GM12878 (cell line): ENCODE data around the gene NOS1AP. TPM values are rescaled to one million over a fixed set of nuclear protein-coding genes. Genes with fewer than 3 reads are reported as not detected.

Source experiments
- ATAC-seq: fragments of 200-7000 bp; cut with Tn5 transposase; 3 replicates; pipeline ENCODE4 v1.9.1; 2020; ENCODE audit warnings: mild to moderate bottlenecking, moderate library complexity
- BruUV-seq: library from RNA; stranded (reverse); fragments of 400-500 nt; replicated peaks from 2 replicates; lab custom pipeline; 2021; lab: Mats Ljungman, UMichigan
- CTCF ChIA-PET: fragments of 300-600 bp; sonication (Branson Sonifier 250); formaldehyde crosslinking; extraction: SDS; loops from one replicate; lab custom pipeline; 2021; ENCODE audit warnings: inconsistent platforms; lab: Yijun Ruan, JAX
- POLR2A ChIA-PET: fragments of 350-600 bp; formaldehyde crosslinking; extraction: SDS; loops from one replicate; lab custom pipeline; 2021; ENCODE audit warnings: inconsistent platforms; lab: Charles Lee
- RAD21 ChIA-PET: fragments of 300-600 bp; sonication (Branson Sonifier 250); formaldehyde crosslinking; loops from one replicate; lab custom pipeline; 2023; ENCODE audit warnings: antibody characterized with exemption; ENCODE audit not compliant: unreplicated experiment; lab: Charles Lee
- SMC1A ChIA-PET: fragments of 300-600 bp; sonication (Branson Sonifier 250); formaldehyde crosslinking; loops from one replicate; lab custom pipeline; 2023; ENCODE audit not compliant: unreplicated experiment, uncharacterized antibody; lab: Charles Lee
- DNase-seq: peaks from one replicate; pipeline ENCODE4 v3.0.0-alpha.2; 2011; ENCODE audit warnings: low read depth, low spot score
- FAIRE-seq: peaks from 3 replicates; lab custom pipeline; 2011; peaks lifted over from hg19 to GRCh38; lab: Jason Lieb, UNC
- H2AFZ ChIP-seq: 2 replicates; pipeline ENCODE4 v1.6.0; 2011; ENCODE audit warnings: low read depth, low read length, control low read depth; ENCODE audit not compliant: control insufficient read depth
- H3K27ac ChIP-seq: 2 replicates; pipeline ENCODE4 v1.5.1; 2011; ENCODE audit warnings: control low read depth; ENCODE audit not compliant: control insufficient read depth, insufficient read depth
- H3K27me3 ChIP-seq, 2 experiments: replicated peaks in 1 of 2; 2 replicates each; pipeline versions ENCODE4 v1.6.0 to v1.6.1; 2011; ENCODE audit warnings: low read length in 1 of 2; ENCODE audit not compliant: control insufficient read depth in 2 of 2, insufficient read depth in 2 of 2
- H3K36me3 ChIP-seq, 2 experiments: 2 replicates each; pipeline ENCODE4 v1.5.1; 2011; ENCODE audit warnings: low read length in 1 of 2; ENCODE audit not compliant: control insufficient read depth in 2 of 2, insufficient read depth in 2 of 2
- H3K4me1 ChIP-seq: 2 replicates; pipeline ENCODE4 v1.6.1; 2011; ENCODE audit warnings: mild to moderate bottlenecking, low read length, moderate library complexity, mixed read lengths; ENCODE audit not compliant: control insufficient read depth, insufficient read depth
- H3K4me2 ChIP-seq: 2 replicates; pipeline ENCODE4 v1.6.0; 2011; ENCODE audit warnings: control low read depth; ENCODE audit not compliant: control insufficient read depth, insufficient read depth
- H3K4me3 ChIP-seq: fragments of 200-600 bp; sonication (generic); 2 replicates; pipeline ENCODE4 v1.5.1; 2016
- H3K79me2 ChIP-seq: 2 replicates; pipeline ENCODE4 v1.6.0; 2011; ENCODE audit warnings: low read length; ENCODE audit not compliant: control insufficient read depth, insufficient read depth
- H3K9ac ChIP-seq: 2 replicates; pipeline ENCODE4 v1.8.0; 2011; ENCODE audit warnings: low read length, control low read depth, mixed read lengths; ENCODE audit not compliant: control insufficient read depth, insufficient read depth
- H3K9me3 ChIP-seq: replicated peaks from 3 replicates; pipeline ENCODE4 v1.5.1; 2011; ENCODE audit warnings: mild to moderate bottlenecking, low read length; ENCODE audit not compliant: control insufficient read depth, insufficient read depth
- H4K20me1 ChIP-seq: 2 replicates; pipeline ENCODE4 v1.6.0; 2011; ENCODE audit not compliant: control insufficient read depth, insufficient read depth
- EZH2 ChIP-seq: IDR thresholded peaks from 2 replicates; pipeline ENCODE4 v1.6.1; 2012; ENCODE audit warnings: low read depth, mild to moderate bottlenecking, control low read depth, inconsistent platforms, low read length, borderline replicate concordance; ENCODE audit not compliant: control insufficient read depth
- FOS ChIP-seq: IDR thresholded peaks from 3 replicates; pipeline ENCODE4 v1.6.1; 2011; ENCODE audit warnings: borderline replicate concordance; ENCODE audit not compliant: insufficient read length; ENCODE audit errors: extremely low read depth
- JUNB ChIP-seq: IDR thresholded peaks from 2 replicates; pipeline ENCODE4 v1.6.1; 2016; ENCODE audit warnings: antibody characterized with exemption, mild to moderate bottlenecking
- KAT2A ChIP-seq: conservative IDR thresholded peaks from 2 replicates; pipeline ENCODE4 v1.6.1; 2011; ENCODE audit warnings: low read depth, low read length; ENCODE audit not compliant: control insufficient read depth
- LARP7 ChIP-seq: fragments of 450-650 bp; IDR thresholded peaks from 2 replicates; pipeline ENCODE4 v1.6.1; 2017; ENCODE audit warnings: mild to moderate bottlenecking
- MTA3 ChIP-seq: IDR thresholded peaks from 2 replicates; pipeline ENCODE4 v1.6.1; 2012; ENCODE audit warnings: low read length, inconsistent platforms, borderline replicate concordance
- SPI1 ChIP-seq: IDR thresholded peaks from 2 replicates; pipeline ENCODE4 v1.6.1; 2011; ENCODE audit warnings: low read depth, mild to moderate bottlenecking, low read length, moderate library complexity, borderline replicate concordance; ENCODE audit not compliant: insufficient read depth
- TBL1XR1 ChIP-seq: IDR thresholded peaks from 2 replicates; pipeline ENCODE4 v1.6.1; 2012; ENCODE audit warnings: low read depth, low read length, improper control_type of control experiment
- WGBS: methylation state at CpG from one replicate; pipeline ENCODE4 v1.1.6; 2016; ENCODE audit warnings: low lambda C conversion rate; ENCODE audit not compliant: insufficient replicate concordance, insufficient coverage; ENCODE audit errors: missing lambda C conversion rate; 5-methylcytosine and 5-hydroxymethylcytosine counted together
- in situ Hi-C: fragments of 300-500 bp; cut with MboI; formaldehyde crosslinking; loops from 9 replicates; pipeline ENCODE4 v1.14.3; 2018; ENCODE audit warnings: mixed read lengths
- intact Hi-C: fragments of 100-400 bp; cut with micrococcal nuclease; formaldehyde crosslinking; loops from one replicate; pipeline ENCODE4 v1.14.2; 2022; ENCODE audit not compliant: unreplicated experiment
- polyA plus RNA-seq, 11 experiments: library from polyadenylated mRNA; depleted of rRNA in 4 of 11; unstranded in 6 of 11; stranded (reverse) in 5 of 11; fragments of >200 nt; fragmentation: Nextera tagmentation in 4 of 11; fragmentation: Illumina TruSeq in 1 of 11; extraction: Ambion mirVana in 4 of 11; extraction: Trizol in 1 of 11; gene quantifications; 1 replicate in 1 of 11; 2 replicates in 10 of 11; pipeline versions ENCODE4 v1.2.1 to v1.2.3, GENCODE V29; 2011 to 2016; ENCODE audit warnings: inconsistent platforms in 2 of 11, missing spikeins in 2 of 11, low read depth in 1 of 11
- total RNA-seq, 4 experiments: library from RNA; depleted of rRNA in 3 of 4; stranded (reverse); fragments of >200 nt in 3 of 4; fragmentation: Illumina TruSeq in 1 of 4; extraction: Trizol in 1 of 4; gene quantifications; 2 replicates each; pipeline versions ENCODE4 v1.2.1 to v1.2.3, GENCODE V29; 2013 to 2021
- TF ChIP-seq, protein P1 (sequence below): fragments of 450-650 bp; formaldehyde crosslinking; IDR thresholded peaks from 2 replicates; pipeline ENCODE4 v1.4.0; 2020; ENCODE audit warnings: mild to moderate bottlenecking, moderate library complexity
- TF ChIP-seq, protein P2 (sequence below): IDR thresholded peaks from 2 replicates; pipeline ENCODE4 v1.6.1; 2012; ENCODE audit warnings: low read length, inconsistent platforms
- TF ChIP-seq, protein P3 (sequence below): fragments of 450-650 bp; formaldehyde crosslinking; IDR thresholded peaks from 2 replicates; pipeline ENCODE4 v1.5.0; 2022; ENCODE audit warnings: mild to moderate bottlenecking, missing genetic modification characterization

NOS1AP gene
- total and polyA plus RNA-seq, 10 of the 15 experiments (the other 5 are each of a cell fraction or from before 2014, with no cell fraction given) = 0.03 to 0.15 TPM; not detected in 8

DNA sequence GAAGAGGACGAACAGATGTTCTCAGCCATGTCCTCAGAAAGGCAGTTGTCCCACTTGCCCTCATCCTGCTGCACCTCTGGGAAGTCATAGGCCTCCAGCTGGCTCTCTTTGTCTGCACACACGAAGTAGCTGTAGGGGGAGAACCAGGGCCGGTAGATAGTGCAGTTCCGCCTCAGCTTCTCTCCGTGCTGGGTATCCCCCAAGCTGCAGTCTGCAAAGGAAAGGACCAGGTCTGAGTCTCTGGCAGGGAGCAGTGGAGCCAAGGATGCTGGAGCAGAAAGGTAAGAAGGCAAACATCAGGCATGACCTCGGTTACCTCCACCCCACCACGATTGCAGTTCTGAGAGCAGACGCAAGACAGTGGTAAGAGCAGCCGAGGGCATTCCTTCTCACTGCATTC, 304.9 kb downstream of the NOS1AP start:
- ChIA-PET RAD21 (no interaction called here), CTCF (no interaction called here), POLR2A (no interaction called here)
- no peak for FAIRE-seq
- no peak overlapping the region for H3K27ac ChIP-seq
- no peaks in the 10 kb centered on the region; the same call in 1 of the 2 replicates for H4K20me1 ChIP-seq
- no peak for TF ChIP-seq JUNB
- no peak for TF ChIP-seq EZH2
- TF ChIP-seq, protein P1, sequence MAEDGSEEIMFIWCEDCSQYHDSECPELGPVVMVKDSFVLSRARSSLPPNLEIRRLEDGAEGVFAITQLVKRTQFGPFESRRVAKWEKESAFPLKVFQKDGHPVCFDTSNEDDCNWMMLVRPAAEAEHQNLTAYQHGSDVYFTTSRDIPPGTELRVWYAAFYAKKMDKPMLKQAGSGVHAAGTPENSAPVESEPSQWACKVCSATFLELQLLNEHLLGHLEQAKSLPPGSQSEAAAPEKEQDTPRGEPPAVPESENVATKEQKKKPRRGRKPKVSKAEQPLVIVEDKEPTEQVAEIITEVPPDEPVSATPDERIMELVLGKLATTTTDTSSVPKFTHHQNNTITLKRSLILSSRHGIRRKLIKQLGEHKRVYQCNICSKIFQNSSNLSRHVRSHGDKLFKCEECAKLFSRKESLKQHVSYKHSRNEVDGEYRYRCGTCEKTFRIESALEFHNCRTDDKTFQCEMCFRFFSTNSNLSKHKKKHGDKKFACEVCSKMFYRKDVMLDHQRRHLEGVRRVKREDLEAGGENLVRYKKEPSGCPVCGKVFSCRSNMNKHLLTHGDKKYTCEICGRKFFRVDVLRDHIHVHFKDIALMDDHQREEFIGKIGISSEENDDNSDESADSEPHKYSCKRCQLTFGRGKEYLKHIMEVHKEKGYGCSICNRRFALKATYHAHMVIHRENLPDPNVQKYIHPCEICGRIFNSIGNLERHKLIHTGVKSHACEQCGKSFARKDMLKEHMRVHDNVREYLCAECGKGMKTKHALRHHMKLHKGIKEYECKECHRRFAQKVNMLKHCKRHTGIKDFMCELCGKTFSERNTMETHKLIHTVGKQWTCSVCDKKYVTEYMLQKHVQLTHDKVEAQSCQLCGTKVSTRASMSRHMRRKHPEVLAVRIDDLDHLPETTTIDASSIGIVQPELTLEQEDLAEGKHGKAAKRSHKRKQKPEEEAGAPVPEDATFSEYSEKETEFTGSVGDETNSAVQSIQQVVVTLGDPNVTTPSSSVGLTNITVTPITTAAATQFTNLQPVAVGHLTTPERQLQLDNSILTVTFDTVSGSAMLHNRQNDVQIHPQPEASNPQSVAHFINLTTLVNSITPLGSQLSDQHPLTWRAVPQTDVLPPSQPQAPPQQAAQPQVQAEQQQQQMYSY (CRISPR knock-in tag) = no peak
- no peak for TF ChIP-seq SPI1
- no peak for TF ChIP-seq MTA3
- TF ChIP-seq LARP7 = no peak
- TF ChIP-seq FOS = no peak
- TF ChIP-seq, protein P2, sequence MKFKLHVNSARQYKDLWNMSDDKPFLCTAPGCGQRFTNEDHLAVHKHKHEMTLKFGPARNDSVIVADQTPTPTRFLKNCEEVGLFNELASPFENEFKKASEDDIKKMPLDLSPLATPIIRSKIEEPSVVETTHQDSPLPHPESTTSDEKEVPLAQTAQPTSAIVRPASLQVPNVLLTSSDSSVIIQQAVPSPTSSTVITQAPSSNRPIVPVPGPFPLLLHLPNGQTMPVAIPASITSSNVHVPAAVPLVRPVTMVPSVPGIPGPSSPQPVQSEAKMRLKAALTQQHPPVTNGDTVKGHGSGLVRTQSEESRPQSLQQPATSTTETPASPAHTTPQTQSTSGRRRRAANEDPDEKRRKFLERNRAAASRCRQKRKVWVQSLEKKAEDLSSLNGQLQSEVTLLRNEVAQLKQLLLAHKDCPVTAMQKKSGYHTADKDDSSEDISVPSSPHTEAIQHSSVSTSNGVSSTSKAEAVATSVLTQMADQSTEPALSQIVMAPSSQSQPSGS = no peak
- TF ChIP-seq TBL1XR1 = no peak
- no peak for TF ChIP-seq KAT2A
- TF ChIP-seq, protein P3, sequence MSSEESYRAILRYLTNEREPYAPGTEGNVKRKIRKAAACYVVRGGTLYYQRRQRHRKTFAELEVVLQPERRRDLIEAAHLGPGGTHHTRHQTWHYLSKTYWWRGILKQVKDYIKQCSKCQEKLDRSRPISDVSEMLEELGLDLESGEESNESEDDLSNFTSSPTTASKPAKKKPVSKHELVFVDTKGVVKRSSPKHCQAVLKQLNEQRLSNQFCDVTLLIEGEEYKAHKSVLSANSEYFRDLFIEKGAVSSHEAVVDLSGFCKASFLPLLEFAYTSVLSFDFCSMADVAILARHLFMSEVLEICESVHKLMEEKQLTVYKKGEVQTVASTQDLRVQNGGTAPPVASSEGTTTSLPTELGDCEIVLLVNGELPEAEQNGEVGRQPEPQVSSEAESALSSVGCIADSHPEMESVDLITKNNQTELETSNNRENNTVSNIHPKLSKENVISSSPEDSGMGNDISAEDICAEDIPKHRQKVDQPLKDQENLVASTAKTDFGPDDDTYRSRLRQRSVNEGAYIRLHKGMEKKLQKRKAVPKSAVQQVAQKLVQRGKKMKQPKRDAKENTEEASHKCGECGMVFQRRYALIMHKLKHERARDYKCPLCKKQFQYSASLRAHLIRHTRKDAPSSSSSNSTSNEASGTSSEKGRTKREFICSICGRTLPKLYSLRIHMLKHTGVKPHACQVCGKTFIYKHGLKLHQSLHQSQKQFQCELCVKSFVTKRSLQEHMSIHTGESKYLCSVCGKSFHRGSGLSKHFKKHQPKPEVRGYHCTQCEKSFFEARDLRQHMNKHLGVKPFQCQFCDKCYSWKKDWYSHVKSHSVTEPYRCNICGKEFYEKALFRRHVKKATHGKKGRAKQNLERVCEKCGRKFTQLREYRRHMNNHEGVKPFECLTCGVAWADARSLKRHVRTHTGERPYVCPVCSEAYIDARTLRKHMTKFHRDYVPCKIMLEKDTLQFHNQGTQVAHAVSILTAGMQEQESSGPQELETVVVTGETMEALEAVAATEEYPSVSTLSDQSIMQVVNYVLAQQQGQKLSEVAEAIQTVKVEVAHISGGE (CRISPR knock-in tag) = no peak
- TF ChIP-seq, all 136 proteins: peak for 0
- BruUV-seq = no TSS peak
- Histone ChIP-seq H3K4me1 (no peaks in the 10 kb centered on the region), H3K4me2 (no peak overlapping the region), H2AFZ (no peak overlapping the region), H3K9me3 (no peaks in the 10 kb centered on the region), H3K36me3 (no peaks in the 10 kb centered on the region), H3K4me3 (no peak overlapping the region), H3K27me3 (no peaks in the 10 kb centered on the region), H3K9ac (no peak overlapping the region), H3K79me2 (no peaks in the 10 kb centered on the region)
- DNase-seq (no peak), ATAC-seq (no peak)
- 26% methylated on average over 9 of the region's 9 CpGs for WGBS
- SMC1A ChIA-PET = no interaction called here
- in situ Hi-C loops (no loop called here), intact Hi-C loops (no loop called here)
